GM12865 (cell line): ENCODE measurements around the gene CPXM2.

Experiments used
- DNase-seq: peaks from one replicate; pipeline ENCODE4 v3.0.0; 2010; ENCODE audit warnings: low read depth
- H3K4me3 ChIP-seq: 2 replicates; pipeline ENCODE4 v1.5.1; 2011; ENCODE audit warnings: mild to moderate bottlenecking, low read depth, low read length, control low read depth
- TF ChIP-seq, protein P1 (sequence below): IDR thresholded peaks from 2 replicates; pipeline ENCODE4 v1.5.1; 2011; ENCODE audit warnings: low read length, control low read depth, low read depth, inconsistent platforms; ENCODE audit not compliant: insufficient read depth; ENCODE audit errors: missing control alignments

The CPXM2 gene

DNA sequence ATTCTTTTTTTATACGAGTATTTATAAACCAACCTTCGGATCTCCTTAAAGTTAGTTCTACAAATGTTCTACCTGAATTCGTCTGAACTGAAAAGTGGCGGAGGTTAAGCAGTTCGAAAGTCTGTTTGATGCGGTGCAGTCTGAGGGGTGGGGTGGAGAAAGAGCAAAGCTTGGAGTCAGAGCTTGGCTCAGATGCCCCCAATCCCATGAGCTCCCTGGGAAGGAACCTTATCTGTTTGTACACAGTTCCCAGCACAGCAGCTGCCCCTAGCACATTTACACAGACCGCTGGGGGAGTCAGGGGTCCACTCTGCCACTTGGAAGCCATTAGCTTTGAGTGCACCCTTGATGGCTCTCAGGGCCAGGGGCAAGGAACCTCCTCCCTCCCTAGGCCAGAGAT is 30.8 kb downstream of the CPXM2 start:
- H3K4me3 ChIP-seq, result no peak overlapping the region
- DNase-seq, result no peak
- TF ChIP-seq, protein P1, sequence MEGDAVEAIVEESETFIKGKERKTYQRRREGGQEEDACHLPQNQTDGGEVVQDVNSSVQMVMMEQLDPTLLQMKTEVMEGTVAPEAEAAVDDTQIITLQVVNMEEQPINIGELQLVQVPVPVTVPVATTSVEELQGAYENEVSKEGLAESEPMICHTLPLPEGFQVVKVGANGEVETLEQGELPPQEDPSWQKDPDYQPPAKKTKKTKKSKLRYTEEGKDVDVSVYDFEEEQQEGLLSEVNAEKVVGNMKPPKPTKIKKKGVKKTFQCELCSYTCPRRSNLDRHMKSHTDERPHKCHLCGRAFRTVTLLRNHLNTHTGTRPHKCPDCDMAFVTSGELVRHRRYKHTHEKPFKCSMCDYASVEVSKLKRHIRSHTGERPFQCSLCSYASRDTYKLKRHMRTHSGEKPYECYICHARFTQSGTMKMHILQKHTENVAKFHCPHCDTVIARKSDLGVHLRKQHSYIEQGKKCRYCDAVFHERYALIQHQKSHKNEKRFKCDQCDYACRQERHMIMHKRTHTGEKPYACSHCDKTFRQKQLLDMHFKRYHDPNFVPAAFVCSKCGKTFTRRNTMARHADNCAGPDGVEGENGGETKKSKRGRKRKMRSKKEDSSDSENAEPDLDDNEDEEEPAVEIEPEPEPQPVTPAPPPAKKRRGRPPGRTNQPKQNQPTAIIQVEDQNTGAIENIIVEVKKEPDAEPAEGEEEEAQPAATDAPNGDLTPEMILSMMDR, result no peak

- TF ChIP-seq, protein P1, result no peak
- no peak for DNase-seq
- no peak overlapping the region for H3K4me3 ChIP-seq
Observed at GRCh38 chr10:123860209-123860608, 31.4 kb downstream of the CPXM2 start.

GRCh38 chr10:123859653-123860050 is 32.0 kb downstream of the CPXM2 start:
- TF ChIP-seq, protein P1, result no peak
- no peak for DNase-seq
- no peak overlapping the region for H3K4me3 ChIP-seq

DNA sequence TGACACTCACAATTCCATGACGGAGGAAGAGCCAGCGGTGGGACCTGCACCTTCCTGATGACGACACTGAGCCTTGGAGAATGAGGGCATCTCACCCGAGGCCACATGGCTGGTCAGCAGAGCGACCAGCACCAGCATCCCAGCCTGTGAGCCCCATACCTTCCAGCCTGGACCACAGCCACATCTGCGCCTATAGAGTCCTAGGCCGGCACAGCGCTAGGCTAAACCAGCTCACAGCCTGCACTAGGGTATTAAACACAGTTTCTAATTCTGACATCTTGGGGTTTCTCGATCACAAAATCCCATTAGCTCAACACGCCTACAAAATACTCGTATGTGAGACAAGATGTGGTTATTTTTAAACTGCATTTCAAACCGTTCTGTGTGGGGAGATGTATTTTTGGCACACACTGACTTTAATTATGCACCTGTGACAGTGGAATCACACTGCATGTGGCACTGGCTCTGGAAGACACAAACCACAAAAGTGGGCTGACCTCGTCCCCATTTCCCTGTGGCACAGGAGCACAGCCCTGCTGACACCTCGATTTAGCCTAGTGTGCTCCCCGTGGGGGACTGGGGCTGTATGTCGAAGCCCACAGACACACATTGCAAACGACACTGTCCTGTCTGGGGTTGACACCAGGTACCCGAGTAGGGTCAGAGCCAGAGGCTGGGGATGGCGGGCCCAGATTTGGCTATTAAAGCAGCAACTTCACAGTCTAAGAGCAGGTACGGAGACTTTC is 32.5 kb downstream of the CPXM2 start:
- TF ChIP-seq, protein P1, result no peak
- H3K4me3 ChIP-seq, result no peak overlapping the region

GRCh38 chr10:123858077-123858681 is 33.4 kb downstream of the CPXM2 start:
- TF ChIP-seq, protein P1, result no peak
- no peak overlapping the region for H3K4me3 ChIP-seq
- DNase-seq, result no peak

More for the DNA sequence above, 32.5 kb downstream of the CPXM2 start:
- DNase-seq, result no peak

- TF ChIP-seq, protein P1, result no peak
- no peak overlapping the region for H3K4me3 ChIP-seq
- DNase-seq, result no peak
Observed at GRCh38 chr10:123857616-123858015, 34.0 kb downstream of the CPXM2 start.
